ENCODE measurements around the gene RANBP10.

RANBP10 gene

GRCh38 chr16:67825119-67825518, 18.8 kb upstream of the RANBP10 start:
- no peak for DNase-seq

- no peak for DNase-seq
Observed at GRCh38 chr16:67822511-67822910, 16.2 kb upstream of the RANBP10 start.

GRCh38 chr16:67820608-67821259, 14.4 kb upstream of the RANBP10 start:
- DNase-seq: no peak

- no peak for DNase-seq
Observed at GRCh38 chr16:67814567-67814966, 8.2 kb upstream of the RANBP10 start.

- no peak for DNase-seq
Observed at GRCh38 chr16:67811899-67812298, 5.5 kb upstream of the RANBP10 start.

- no peak for DNase-seq
Observed at GRCh38 chr16:67807148-67807682, 855 bp upstream of the RANBP10 start.

GRCh38 chr16:67805718-67806427, 487 bp downstream of the RANBP10 start:
- DNase-seq: no peak

- no peak for DNase-seq
Observed at GRCh38 chr16:67804853-67805542, 1.4 kb downstream of the RANBP10 start.

GRCh38 chr16:67803894-67804293, 2.5 kb downstream of the RANBP10 start:
- DNase-seq: no peak

- DNase-seq: no peak
Observed at GRCh38 chr16:67801883-67802282, 4.5 kb downstream of the RANBP10 start.

GRCh38 chr16:67801241-67801640, 5.1 kb downstream of the RANBP10 start:
- DNase-seq: no peak

GRCh38 chr16:67800338-67800926, 5.9 kb downstream of the RANBP10 start:
- DNase-seq: no peak

GRCh38 chr16:67796099-67796718, 10.2 kb downstream of the RANBP10 start:
- no peak for DNase-seq

GRCh38 chr16:67790071-67790470, 16.3 kb downstream of the RANBP10 start:
- no peak for DNase-seq

- DNase-seq: no peak
Observed at GRCh38 chr16:67786491-67786890, 19.9 kb downstream of the RANBP10 start.

GRCh38 chr16:67783353-67783725, 23.0 kb downstream of the RANBP10 start:
- DNase-seq: no peak

- no peak for DNase-seq
Observed at GRCh38 chr16:67782567-67783352, 23.6 kb downstream of the RANBP10 start.

GRCh38 chr16:67781565-67781921, 24.8 kb downstream of the RANBP10 start:
- no peak for DNase-seq

- DNase-seq: no peak
Observed at GRCh38 chr16:67780847-67781564, 25.4 kb downstream of the RANBP10 start.

- DNase-seq: no peak
Observed at GRCh38 chr16:67779256-67780014, 26.9 kb downstream of the RANBP10 start.

- DNase-seq: no peak
Observed at GRCh38 chr16:67775273-67775672, 31.1 kb downstream of the RANBP10 start.

Data from NCI-H510A (cell line).